GM18507 (cell line): Measurements from ENCODE around the gene RCSD1.

Source experiments
- DNase-seq: peaks from one replicate; pipeline ENCODE4 v3.0.0; 2011; ENCODE audit warnings: low read depth; ENCODE audit not compliant: insufficient read length; ENCODE audit errors: extremely low spot score
- FAIRE-seq: peaks from 2 replicates; lab custom pipeline; 2011; peaks lifted over from hg19 to GRCh38; lab: Jason Lieb, UNC

RCSD1 gene

DNA sequence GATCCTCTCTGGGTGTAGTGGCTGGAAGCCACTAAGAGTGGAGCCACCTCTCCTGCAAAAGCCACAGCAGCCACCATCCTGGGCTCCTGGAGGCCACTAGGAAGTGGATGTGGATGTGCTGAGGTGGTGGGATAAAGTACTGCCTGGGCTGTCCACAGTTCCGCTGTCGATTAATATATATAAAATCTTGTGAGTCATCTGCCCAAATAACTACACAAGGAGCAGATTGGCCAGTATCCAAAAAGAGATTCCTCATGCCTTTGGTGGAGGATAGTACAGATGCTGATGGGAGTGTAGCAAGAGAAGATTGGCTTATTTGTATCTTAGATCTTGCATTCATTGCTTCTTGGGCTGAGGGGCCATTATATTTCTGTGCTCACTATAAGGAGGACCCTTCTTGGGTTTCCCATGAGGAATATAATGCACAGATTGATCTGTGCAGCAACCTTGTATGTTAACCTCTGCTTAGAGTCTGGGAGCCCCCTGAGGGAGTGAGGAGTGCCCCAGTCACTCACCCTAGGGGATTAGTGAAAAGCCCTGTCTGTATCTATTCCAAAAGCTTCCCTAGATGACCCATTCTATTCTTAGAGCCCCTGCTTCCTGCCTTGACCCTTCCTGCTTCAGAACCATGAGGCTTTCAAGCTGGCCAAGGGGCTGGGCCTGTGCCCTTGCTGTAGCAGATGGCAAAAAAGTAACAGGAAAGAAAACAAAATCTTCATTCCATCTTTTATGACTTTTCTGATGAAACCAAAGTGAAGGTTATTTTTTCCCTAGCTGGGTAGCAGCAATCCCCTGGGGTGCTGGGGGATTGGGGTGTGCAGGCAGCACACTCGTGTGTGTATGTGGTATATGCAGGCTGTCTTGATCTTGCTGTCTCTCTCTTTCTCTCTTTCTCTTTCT lies 31.7 kb downstream of the RCSD1 start:
- no peak for DNase-seq
- FAIRE-seq, result peak; percentile 15

DNA sequence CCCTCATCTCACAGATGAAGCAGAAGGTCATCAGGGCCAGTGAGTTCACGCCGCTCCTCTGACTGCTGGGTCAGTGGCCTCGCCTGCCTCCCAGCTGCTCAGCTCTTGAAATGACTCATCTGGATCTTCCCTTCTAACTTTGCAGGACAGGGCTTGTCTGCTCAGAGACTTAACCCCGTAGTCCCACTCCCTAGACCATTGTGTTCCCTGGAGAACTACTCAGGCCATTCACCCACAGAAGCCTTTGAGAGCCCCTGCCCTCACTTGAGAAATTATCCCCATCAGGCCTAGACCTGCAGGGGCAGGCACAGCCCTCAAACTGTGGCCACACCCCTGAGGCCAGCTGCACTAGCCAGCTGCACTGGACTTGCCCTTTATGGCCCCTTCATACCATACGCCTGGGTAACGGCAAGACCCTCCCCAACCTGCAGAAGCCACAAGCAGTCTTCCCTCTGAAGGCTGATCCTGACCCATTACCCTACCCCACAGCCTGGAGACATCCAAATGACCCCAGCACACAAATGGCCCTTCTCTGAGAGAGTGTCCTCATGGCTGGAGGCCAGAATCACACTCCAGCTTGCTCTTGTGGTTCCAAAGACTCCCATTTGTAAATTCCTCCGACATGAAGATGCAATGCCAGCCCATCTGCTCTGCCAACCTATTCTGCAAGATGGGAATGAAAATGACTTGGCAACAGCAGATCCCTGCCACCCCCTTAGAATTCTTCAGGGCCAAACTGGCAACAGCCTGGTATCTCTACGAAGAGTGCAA lies 33.2 kb downstream of the RCSD1 start:
- peak; percentile 44 for DNase-seq

DNA sequence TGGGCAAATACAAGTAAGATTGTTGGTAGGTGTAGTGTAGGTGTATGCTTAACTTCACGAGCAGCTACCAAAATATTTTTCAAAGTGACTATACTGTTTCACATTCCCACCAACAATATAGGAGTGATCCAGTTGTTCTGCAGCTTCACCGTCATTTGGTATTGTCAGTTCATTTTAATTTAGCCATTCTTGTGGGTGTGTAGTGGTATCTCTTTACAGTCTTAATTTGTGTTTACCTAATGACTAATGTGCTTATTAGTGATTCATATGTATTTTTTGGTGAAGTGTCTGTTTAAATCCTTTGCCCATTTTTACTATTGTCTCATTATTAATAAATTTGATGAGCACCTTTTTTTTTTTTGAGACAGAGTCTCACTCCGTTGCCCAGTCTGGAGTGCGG lies 35.4 kb downstream of the RCSD1 start:
- DNase-seq (no peak), FAIRE-seq (no peak)

More for the DNA sequence above, 33.2 kb downstream of the RCSD1 start:
- FAIRE-seq, result peak; percentile 77

DNA sequence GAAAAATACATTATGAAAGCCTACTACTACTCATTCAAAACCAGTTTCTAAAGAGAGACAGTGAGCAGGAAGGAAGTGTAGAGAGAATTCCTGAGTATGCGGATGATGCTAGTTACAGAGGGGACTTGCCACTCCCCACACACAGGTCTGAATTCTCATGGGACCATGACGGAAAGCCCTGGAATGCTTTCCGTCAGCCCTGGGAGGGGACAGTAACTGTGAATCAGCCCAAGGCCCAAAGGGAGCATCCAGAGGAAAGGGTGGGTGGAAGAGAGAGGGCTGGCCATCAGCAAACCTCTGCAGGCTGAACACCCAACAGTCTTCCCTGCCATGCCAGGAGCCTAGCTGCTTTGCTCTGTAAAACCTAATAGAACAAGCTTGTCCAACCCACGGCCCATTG lies 36.4 kb downstream of the RCSD1 start:
- no peak for DNase-seq
- no peak for FAIRE-seq

DNA sequence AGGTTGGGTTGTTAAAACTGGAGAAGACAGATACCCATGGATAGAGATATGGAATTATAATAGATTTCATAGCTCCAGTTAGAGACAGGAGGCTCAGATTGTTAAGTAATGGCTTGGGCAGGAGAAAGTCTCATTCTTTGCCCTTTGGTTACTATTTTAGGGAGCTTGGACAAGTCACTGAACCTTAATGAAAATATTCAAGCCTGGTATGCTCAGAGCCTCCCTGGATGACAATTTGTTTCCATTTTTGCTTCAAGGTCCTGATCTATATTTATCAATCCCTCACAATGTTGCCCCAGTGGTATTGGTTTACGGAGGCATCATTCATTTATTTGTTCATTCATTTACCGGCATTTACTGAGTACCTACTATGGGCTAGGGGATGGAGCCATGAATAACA lies 37.5 kb downstream of the RCSD1 start:
- no peak for FAIRE-seq
- DNase-seq, result no peak

DNA sequence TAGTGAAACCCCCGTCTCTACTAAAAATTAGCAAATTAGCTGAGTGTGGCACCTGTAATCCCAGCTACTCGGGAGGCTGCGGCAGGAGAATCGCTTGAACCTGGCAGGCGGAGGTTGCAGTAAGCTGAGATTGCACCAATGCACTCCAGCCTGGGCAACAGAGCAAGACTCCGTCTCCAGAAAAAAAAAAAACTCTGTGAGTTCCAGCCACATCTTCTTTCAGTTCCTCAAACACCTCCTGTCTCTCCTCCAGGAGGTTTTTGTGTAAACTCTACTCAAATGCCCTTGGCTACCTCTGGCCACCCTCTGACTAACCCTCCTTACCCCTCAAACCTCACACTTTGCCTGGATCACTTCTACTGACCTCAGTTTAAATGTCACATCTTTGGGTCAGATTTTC lies 38.1 kb downstream of the RCSD1 start:
- FAIRE-seq, result peak; percentile 83
- DNase-seq, result no peak

DNA sequence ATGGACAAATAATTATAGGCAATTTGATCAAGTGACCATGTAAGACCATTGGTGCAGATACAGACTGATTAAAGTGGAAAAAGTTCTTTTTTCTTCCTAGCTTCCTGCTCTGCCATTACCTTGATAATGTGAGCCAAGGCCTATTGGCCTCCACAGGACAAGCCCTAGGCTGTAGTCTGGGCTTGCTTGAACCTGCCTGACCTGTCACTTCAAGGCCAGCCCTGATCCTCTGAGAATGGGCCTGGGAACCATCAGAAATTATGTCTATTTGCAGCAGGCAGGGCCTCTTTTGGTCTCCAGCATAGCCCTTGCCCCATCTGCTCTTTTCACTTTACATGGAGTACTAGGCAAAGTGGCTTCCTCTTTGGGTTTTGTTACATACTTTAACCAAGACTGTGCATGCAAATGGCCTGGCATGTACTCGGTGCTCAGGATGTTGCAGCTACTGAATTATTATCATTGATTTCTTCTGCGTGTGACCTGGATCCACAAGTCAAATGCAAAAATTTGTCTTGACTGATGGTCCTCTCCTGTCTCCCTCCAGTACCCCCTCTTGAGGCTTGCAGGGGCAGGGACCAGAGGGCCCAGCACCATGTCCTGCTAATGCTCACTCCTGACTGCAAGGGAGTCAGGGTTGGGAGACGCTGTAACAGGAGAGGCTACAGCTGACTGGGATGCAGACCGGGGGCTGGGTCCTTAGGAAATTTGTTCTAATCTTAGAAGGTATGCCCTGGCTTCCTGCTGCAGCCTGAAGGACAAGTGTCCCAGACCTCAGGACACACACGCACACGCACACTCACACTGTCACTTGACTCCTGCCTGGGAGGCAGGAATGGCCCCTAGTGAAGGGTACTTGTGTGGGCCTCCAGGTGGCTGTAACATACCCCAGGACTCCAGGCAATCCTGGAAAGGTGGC lies 39.4 kb downstream of the RCSD1 start:
- DNase-seq, result no peak
- FAIRE-seq, result peak; percentile 69

DNA sequence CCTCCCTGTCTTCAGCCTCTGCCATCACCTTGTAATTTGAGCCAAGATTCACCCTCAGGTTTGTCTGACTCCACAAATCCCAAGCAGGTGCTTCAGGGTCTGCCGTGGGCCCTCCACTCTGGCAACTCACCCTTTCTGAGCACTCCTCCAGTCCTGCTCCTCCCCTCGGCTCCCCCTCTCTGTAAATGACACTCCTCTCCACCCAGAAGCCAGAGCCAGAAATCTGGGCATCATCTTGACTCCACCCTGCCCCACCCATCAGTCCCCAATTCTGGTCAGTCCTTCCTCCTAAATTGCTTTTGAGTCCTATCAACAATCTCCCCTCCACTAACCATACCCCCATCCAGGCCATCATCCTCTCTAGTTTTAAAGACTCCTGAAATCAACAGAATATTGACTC lies 40.5 kb downstream of the RCSD1 start:
- no peak for DNase-seq
- FAIRE-seq, result no peak

DNA sequence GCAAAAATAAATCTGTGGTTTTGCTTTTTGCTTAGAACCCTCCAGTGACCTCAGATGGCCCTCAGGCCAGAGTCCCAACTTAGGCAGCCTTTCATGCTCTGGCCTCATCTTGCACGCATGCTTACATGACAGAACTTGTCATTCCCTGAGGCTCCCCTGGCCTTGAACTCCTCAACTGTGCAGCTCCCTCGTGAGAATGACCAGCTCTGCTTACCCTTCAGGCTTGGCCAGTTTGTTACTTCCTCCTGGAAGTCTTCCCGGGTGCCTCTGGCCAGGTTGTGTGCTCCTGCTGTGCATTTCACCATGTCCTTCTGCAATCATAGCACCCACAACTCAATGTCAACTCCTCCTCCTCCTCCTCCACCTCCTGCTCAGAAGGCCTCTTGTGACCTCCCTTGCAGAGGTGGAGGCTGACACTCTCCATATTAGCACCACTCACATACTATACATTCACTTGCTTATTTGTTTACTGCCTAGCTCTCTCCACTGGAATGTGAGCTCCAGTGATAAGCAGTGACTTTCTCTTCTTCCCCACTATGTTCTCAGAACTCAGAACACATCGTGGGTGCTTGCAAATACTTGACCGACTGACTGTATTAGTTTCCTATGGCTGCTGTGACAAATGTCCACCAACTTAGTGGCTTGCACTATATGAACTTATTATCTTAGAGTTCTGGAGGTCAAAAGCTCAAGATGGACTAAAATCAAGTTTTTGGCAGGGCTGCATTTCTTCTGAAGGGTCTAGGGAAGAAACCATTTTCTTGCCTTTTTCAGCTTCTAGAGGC lies 41.9 kb downstream of the RCSD1 start:
- FAIRE-seq (no peak), DNase-seq (no peak)

DNA sequence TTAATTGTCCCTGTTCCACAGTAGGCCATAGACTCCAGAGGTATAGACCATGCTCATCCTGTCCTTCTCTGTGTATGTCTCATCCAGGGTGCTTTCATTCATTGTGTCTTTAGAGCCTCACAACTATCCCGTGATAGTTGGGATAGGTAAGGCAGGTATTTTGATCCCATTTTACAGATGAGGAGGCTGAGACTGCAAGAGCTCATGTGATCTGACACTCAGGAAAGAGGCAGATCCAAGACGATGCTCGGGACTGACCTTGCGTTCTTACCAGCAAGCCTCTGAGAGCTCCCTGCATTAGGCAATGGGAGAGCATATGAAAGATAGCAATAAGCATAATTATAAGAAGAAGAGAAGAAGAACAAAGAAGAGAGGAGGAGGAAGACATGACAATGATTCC lies 42.8 kb downstream of the RCSD1 start:
- DNase-seq, result no peak
- no peak for FAIRE-seq

DNA sequence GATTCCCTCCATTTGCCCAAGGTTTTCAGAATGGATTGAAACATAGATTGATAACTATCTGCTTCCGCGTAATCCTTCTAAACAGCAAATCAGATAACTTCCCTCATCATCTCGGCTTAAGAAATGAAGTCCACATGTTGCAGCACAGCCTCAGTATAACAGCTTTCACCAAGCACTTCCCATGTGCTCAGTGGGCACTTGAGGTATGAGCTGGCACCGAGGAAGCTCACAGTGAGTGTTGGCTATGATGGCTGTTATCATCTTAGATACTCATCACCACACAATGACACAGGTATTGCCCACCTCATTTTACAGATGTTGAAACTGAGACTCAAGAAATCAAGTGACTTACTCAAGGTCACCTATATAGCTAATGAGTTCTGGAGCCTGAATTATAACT lies 43.2 kb downstream of the RCSD1 start:
- FAIRE-seq (no peak), DNase-seq (no peak)

DNA sequence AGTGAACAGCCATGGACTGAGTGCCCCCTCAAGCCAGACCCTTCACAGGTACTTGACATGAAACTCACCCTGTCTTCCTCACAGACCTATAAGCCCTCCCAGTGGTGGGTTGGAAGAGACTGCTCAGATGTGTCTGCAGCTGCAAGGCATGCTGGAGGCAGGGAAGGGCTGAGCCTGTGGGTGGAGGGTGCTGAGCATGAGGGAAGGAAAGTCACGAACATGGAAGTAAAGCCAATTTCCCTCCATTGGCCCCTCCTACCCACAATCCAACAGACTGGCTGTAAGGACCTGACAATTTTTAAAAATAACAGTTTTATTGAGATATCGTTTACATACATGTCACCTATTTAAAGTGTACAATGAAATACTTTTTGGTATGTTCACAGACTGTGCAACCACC lies 44.1 kb downstream of the RCSD1 start:
- no peak for FAIRE-seq

DNA sequence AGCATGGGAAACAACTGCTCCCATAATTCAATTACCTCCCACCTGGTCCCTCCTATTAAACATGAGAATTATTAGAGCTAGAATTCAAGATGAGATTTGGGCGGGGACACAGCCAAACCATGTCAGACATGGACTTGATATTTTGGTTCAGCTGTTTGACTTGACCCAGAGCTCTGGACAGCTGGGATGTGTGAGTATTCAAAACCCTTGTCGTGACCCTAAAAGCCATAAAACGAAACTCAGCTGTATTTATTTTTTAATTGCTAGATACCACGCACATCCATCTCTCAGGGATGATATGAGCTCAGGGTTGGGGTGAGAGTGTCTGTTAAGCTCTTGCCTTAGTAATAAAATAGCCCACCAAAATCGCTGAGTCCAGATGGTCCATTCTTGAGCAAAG lies 45.4 kb downstream of the RCSD1 start:
- FAIRE-seq, result no peak
- DNase-seq, result no peak

More for the DNA sequence above, 44.1 kb downstream of the RCSD1 start:
- DNase-seq, result no peak

DNA sequence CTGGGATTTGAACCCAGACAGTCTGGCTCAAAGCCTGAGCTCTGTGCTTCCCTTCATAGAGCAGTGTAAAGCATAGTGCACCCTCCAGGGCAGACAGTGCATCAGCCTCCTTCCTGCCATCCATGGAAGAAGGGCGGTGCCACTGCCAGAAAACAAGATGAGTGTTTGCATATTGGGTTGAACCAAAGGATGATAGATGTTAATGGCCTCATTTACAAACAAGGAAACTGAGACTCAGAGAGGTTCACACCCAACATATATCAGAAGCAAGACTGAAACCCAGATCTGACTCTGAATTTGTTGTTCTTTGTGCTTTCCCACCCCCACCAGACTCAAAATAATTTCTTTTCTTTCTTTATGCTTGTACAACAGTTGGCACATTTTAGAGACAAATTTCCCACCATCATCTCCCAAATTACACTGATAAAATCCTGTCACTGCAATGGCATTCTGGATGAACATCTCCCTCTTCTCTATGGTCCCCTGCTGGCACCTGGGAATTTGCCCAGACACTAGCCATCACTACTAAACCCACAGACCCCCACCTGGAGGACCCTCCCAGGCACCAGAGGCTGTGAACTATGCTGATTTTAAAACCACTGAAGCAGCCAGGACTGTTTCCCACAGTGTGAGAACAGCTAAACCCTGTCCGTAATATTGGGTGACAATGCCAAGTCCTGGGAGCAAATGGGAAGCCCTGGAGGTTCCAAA lies 46.3 kb downstream of the RCSD1 start:
- peak; percentile 81 for FAIRE-seq
- DNase-seq, result no peak

DNA sequence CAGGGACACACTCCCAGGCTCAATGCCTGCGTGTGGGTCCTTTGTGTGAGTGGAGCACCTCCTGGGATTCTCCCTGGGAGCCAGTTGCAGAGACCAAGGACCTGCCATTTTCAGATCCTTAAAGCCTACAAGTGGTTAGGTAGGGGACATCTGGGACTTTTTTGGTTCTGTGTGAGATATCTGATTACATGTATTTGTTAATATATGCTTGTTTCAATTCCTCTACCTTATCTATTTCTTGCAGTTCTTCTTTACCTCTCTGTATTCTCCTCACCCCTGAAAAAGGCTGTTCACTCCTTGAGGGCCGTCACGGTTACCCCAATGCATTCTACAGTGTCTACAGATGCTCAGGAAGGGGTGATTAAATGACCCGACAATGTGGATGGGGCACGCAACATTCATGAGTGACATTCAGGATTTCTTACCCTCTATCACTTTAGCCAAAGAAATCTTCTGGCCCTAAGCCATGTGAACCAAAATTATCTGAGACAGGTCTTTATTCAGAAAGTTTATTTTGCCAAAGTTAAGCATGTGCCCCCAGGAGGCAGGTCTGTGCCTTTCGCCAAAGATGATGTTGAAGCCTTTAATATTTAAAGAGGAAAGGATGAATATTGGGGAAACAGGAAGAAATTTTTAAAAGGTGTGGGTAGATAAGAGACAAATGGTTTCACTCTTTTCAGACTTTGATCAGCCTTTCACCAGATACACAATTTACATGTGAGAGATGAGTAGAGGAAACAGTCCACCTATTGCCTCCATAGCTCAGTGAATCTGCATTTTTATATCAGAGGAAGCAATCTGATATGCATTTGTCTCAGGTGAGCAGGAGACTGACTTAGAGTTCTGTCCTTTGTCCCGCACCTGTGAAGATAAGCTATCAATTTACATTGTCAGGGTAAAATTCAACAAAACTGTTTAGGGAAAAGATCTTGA lies 47.1 kb downstream of the RCSD1 start:
- DNase-seq (no peak), FAIRE-seq (peak; percentile 51)

DNA sequence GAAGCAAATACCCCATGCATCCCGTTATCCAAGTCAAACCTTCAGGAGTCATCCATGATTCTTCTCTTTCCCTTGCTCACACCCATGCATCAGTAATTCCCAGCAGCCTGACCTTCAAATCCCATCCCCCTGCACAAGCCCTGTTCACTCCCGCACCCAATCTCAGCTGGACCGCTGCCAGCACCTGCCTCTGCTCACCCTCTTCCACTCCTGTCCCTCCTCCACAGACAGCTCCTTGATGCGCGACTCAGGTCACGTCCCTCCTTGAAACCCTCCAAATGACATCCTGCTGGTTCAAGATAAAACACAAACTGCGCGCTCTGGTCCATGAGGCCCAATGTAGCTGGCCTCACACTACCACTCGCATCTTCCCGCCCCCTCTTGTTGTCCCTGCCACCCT lies 48.4 kb downstream of the RCSD1 start:
- DNase-seq (no peak), FAIRE-seq (no peak)

DNA sequence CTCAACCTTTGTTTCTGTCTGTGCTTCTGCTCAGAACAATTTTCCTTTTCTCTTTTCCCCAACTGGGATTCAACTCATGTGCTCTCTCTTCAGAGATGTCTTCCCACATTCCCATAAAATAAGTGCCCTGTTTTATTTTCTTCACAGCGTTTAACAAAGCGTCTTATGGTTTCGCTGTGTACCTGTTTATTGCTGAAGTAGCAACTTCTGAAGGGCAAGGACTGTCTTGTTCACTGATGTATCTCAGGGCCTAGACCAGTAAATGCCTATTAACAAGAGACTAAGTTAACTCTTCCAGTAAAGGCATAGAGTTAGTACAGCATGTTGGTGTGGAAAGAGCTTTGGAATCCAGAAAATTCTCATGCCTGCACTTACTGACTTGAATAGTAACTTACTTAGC lies 48.8 kb downstream of the RCSD1 start:
- FAIRE-seq (no peak), DNase-seq (no peak)
